Left ventricle myocardium inferior (tissue), 1 donor: Measurements from ENCODE around the gene ADAMTS14. TPM values are rescaled to one million over a fixed set of nuclear protein-coding genes. Genes with fewer than 3 reads are reported as not detected.

Experiments
- DNase-seq: peaks from one replicate; pipeline ENCODE4 v3.0.0-alpha.2; 2020
- H3K27ac ChIP-seq: fragments of 200-600 bp; replicated peaks from 2 replicates; pipeline ENCODE4 v1.8.0; 2021
- H3K27me3 ChIP-seq: fragments of 200-600 bp; 2 replicates; pipeline ENCODE4 v1.8.0; 2021; ENCODE audit warnings: low read depth
- H3K36me3 ChIP-seq: fragments of 200-600 bp; 2 replicates; pipeline ENCODE4 v1.8.0; 2021
- H3K4me1 ChIP-seq: fragments of 200-600 bp; 2 replicates; pipeline ENCODE4 v1.8.0; 2021
- H3K4me3 ChIP-seq: fragments of 200-600 bp; 2 replicates; pipeline ENCODE4 v1.8.0; 2021; ENCODE audit warnings: mild to moderate bottlenecking, moderate library complexity
- H3K9me3 ChIP-seq: fragments of 200-600 bp; replicated peaks from 2 replicates; pipeline ENCODE4 v1.8.0; 2021
- intact Hi-C: fragments of 100-400 bp; cut with micrococcal nuclease; formaldehyde crosslinking; loops from one replicate; pipeline ENCODE4 v1.11.0; 2022
- total RNA-seq: library from RNA; stranded (reverse); fragmentation: NEBNext Ultra II Directional; extraction: Animal tissue kit (Norgen Biotek cat#: 25700); gene quantifications from one replicate; pipeline ENCODE4 v1.2.1, GENCODE V29; 2021
- TF ChIP-seq, protein P1 (sequence below): fragments of 200-600 bp; IDR thresholded peaks from 2 replicates; pipeline ENCODE4 v1.8.0; 2021; ENCODE audit warnings: antibody characterized with exemption, mild to moderate bottlenecking, borderline replicate concordance
- donor health status: DM: no; HTN: yes; CAD: no; lungs with severe emphysema.

ADAMTS14 gene
- total RNA-seq, 1 donor from 2014 or later = 0.47 TPM

DNA sequence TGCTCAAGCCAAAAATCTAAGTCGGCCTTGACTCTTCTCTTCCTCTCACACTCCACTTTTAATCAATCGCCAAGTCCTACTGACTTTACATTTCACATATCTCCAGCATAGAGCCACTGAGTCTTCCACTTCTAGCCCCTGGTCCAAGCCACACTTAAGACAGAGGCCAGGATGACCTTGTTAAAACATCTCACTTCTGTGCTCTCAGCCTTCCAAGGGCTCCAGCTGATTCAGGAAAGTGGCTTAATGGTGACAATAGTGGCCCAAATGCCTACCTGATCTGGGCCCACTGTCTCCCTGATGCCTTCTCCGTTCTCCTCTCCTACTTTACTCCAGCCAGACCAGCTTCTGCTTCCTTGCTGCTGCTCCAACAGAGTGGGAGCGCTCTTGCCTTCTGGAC, 108.5 kb downstream of the ADAMTS14 start:
- peaks cover 14% of the 10 kb centered on the region for H3K27me3 ChIP-seq
- H3K27ac ChIP-seq = no peak overlapping the region
- no peak for DNase-seq

DNA sequence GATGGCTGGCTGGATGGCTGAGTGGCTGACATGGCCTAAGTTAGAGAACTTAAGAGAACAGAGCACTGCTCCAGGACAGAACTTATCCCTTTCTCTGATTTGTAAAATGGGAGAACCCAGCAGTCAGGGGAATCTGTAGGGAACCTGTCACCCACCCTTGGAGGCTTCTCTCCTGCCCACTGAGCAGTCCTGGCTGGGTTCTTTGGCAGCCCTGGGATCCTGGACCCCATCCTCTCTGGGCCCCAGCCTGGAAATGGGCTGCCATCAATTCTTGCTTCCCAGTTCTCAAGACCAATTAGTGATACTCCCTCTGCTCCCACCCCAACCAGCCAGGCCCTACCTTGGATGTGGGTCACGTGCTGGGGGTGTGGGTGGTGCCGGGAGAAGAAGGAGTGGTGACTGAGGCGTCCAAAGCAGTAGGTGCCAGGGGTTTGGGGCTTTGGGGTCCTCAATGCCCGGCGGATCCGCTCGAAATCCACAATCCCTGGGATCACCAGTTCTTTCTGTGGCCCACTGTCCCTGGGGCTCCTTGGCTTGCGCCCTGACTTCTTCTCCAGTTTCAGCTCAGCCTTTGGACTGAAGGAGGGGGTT, 109.2 kb downstream of the ADAMTS14 start:
- peaks cover 13% of the 10 kb centered on the region for H3K4me1 ChIP-seq
- H3K27ac ChIP-seq = no peak overlapping the region
- intact Hi-C loops = no loop called here
- H3K27me3 ChIP-seq = peaks cover 14% of the 10 kb centered on the region
- H3K36me3 ChIP-seq = no peaks in the 10 kb centered on the region
- no peaks in the 10 kb centered on the region for H3K9me3 ChIP-seq
- DNase-seq = no peak
- H3K4me3 ChIP-seq = no peak overlapping the region
- TF ChIP-seq, protein P1, sequence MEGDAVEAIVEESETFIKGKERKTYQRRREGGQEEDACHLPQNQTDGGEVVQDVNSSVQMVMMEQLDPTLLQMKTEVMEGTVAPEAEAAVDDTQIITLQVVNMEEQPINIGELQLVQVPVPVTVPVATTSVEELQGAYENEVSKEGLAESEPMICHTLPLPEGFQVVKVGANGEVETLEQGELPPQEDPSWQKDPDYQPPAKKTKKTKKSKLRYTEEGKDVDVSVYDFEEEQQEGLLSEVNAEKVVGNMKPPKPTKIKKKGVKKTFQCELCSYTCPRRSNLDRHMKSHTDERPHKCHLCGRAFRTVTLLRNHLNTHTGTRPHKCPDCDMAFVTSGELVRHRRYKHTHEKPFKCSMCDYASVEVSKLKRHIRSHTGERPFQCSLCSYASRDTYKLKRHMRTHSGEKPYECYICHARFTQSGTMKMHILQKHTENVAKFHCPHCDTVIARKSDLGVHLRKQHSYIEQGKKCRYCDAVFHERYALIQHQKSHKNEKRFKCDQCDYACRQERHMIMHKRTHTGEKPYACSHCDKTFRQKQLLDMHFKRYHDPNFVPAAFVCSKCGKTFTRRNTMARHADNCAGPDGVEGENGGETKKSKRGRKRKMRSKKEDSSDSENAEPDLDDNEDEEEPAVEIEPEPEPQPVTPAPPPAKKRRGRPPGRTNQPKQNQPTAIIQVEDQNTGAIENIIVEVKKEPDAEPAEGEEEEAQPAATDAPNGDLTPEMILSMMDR = no peak

More for the DNA sequence above, 108.5 kb downstream of the ADAMTS14 start:
- TF ChIP-seq, protein P1 = no peak
- Histone ChIP-seq H3K9me3 (no peaks in the 10 kb centered on the region), H3K4me1 (peaks cover 13% of the 10 kb centered on the region), H3K36me3 (no peaks in the 10 kb centered on the region), H3K4me3 (no peak overlapping the region)
- intact Hi-C loops = no loop called here

DNA sequence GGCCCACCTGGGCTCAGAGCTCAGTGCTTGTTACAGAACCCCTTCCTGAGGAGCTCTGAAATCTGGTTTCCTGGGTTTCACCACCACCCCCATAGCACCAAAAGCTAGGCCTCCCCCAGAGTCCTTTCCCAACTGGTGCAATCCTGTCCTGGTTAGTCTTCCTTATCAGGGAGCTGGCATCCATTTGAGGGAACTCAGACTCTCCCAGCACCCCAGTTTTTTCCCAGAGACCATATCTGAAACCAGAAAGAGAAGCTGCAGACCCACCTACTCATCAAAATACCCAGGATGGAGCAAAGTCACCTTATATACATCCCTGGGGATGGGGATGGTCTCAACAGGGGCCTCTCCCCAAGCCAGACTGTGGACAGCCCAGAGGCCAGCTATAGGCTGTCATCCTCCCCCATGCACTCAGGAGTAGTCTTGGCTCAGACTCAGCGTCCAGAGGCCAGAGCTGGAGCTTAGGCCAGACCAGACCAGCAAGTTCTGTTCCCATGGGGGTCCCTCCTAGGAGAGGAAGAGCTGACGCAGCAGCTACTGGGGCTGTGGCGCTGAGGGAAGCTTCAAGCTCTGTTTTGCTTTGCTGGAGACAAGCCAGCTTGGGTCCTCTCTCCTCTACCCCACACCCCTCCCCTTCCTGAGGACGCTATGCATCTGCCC, 109.9 kb downstream of the ADAMTS14 start:
- peaks cover 14% of the 10 kb centered on the region for H3K27me3 ChIP-seq
- DNase-seq = peak; percentile 34
- intact Hi-C loops = no loop called here
- H3K27ac ChIP-seq = no peak overlapping the region
- H3K36me3 ChIP-seq = no peaks in the 10 kb centered on the region
- TF ChIP-seq, protein P1 = no peak
- peaks cover 13% of the 10 kb centered on the region for H3K4me1 ChIP-seq
- H3K4me3 ChIP-seq = no peak overlapping the region
- no peaks in the 10 kb centered on the region for H3K9me3 ChIP-seq

DNA sequence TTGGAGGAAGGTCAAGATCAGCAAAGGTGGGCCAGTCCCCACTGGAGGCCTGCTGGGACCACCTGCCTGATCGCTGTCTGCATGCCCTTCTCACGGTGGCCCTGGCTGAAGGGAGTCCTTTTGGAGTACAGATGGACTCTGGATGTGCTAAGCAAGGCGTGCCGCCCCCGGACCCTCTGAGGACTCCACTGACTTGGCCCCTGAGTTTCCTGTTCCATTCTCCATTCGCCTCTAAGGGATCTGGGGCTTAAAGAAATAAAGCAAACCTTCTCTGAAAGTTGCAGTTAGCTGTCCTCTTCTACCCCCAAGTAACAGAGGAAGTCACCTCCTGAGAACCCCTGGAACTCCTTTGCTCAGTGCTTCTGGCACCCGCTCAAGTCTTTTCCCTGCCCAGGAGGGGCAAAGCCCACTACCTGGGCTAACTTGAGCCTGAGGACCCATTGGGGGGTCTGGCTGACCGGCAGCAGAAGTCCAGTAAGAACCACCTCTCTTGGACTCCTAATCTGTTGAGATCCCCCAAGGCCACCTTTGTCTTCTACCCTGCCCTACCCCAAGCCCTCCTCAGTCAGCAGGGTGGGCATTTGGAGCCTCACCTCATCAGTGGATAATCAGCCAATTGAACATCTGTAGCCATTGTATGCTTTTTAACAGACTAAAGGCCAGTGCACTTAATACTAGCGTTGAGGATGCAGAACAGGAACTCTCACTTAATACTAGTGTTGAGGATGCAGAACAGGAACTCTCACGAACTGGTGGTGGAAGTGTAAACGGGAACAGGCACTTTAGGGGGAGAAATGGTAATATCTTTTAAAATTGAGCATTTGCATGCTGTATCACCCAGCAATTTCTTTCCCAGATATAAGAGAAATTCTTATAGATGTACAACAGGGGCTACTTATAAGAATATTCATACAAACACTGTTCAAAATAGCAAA, 110.7 kb downstream of the ADAMTS14 start:
- Histone ChIP-seq H3K9me3 (peaks cover 6% of the 10 kb centered on the region), H3K27me3 (peaks cover 14% of the 10 kb centered on the region), H3K4me1 (peaks cover 13% of the 10 kb centered on the region), H3K27ac (no peak overlapping the region), H3K36me3 (no peaks in the 10 kb centered on the region), H3K4me3 (no peak overlapping the region)
- intact Hi-C loops = no loop called here
- TF ChIP-seq, protein P1 = no peak
- no peak for DNase-seq

DNA sequence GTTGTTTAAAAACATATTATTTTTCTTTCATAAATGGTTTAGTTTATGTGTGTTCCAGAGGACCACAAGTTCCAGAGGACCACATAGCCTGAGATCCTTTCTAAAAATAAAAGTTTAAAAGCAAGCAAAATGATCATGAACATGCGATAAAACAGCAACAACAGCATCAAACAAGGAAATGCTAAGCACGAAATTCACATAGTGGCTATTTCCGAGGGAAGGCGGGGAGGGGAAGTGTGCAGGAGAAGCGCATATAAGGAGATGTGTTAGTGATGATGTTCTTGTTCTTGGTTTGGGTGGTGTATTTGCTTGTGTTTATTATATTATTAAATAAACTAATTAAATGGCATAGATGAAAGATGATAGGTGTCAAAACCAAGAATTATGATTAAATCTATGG, 111.7 kb downstream of the ADAMTS14 start:
- Histone ChIP-seq H3K27ac (no peak overlapping the region), H3K4me3 (no peak overlapping the region), H3K27me3 (peaks cover 14% of the 10 kb centered on the region), H3K36me3 (no peaks in the 10 kb centered on the region), H3K4me1 (peaks cover 10% of the 10 kb centered on the region), H3K9me3 (peaks cover 15% of the 10 kb centered on the region)
- DNase-seq = no peak
- TF ChIP-seq, protein P1 = no peak
- intact Hi-C loops = no loop called here
